Posterior cingulate gyrus (tissue), 11 donors: ENCODE data around the gene OGFOD2.
"Not testable (repeated sequence)": the region's sequence is repeated elsewhere in the genome, so short reads cannot be mapped to it uniquely, and the experiment has no call there.

ENCODE experiments used
- DNase-seq, 10 donors: peaks; one replicate each; pipeline versions ENCODE4 v3.0.0 to v3.0.0-alpha.2; 2020 to 2021; ENCODE audit warnings: mixed read lengths in 3 of 10
- intact Hi-C: fragments of 100-400 bp; cut with DNase I; formaldehyde crosslinking; loops from one replicate; pipeline ENCODE4 v1.15.1; 2023

The OGFOD2 gene

GRCh38 chr12:122997343-122998250 is 22.6 kb downstream of the OGFOD2 start:
- intact Hi-C loops = no loop called here
- peak in 1 of 10 donors; percentile 73 for DNase-seq

GRCh38 chr12:122998316-122998715 is 23.3 kb downstream of the OGFOD2 start:
- no peak for DNase-seq
- intact Hi-C loops = no loop called here

- intact Hi-C loops = no loop called here
- peak in 3 of 10 donors; percentile 32 to 80 (median 70) for DNase-seq
Observed at GRCh38 chr12:122999196-122999946, 24.3 kb downstream of the OGFOD2 start.

GRCh38 chr12:122999986-123000420 is 25.0 kb downstream of the OGFOD2 start:
- intact Hi-C loops = no loop called here

GRCh38 chr12:123000578-123000977 is 25.5 kb downstream of the OGFOD2 start:
- intact Hi-C loops = no loop called here

More at GRCh38 chr12:122999986-123000420, 25.0 kb downstream of the OGFOD2 start:
- DNase-seq = peak in 1 of 10 donors; percentile 81

GRCh38 chr12:123001464-123001863 is 26.4 kb downstream of the OGFOD2 start:
- DNase-seq = peak in 1 of 10 donors; percentile 31
- intact Hi-C loops = no loop called here

More at GRCh38 chr12:123000578-123000977, 25.5 kb downstream of the OGFOD2 start:
- peak in 1 of 10 donors; percentile 78 for DNase-seq

GRCh38 chr12:123003257-123003656 is 28.2 kb downstream of the OGFOD2 start:
- peak in 1 of 10 donors; percentile 52 for DNase-seq
- intact Hi-C loops = no loop called here

GRCh38 chr12:123004287-123004686 is 29.2 kb downstream of the OGFOD2 start:
- intact Hi-C loops = no loop called here

GRCh38 chr12:123005081-123005626 is 30.1 kb downstream of the OGFOD2 start:
- DNase-seq = peak in 3 of 10 donors; percentile 50 to 80 (median 59)
- intact Hi-C loops = no loop called here

More at GRCh38 chr12:123004287-123004686, 29.2 kb downstream of the OGFOD2 start:
- peak in 1 of 10 donors; percentile 61 for DNase-seq

- DNase-seq = peak in 3 of 10 donors; percentile 29 to 60 (median 59)
- intact Hi-C loops = no loop called here
Observed at GRCh38 chr12:123006977-123007376, 31.9 kb downstream of the OGFOD2 start.

GRCh38 chr12:123010110-123010509 is 35.1 kb downstream of the OGFOD2 start:
- intact Hi-C loops = no loop called here
- no peak for DNase-seq

- DNase-seq = peak in 2 of 10 donors; percentile 30 to 53
- intact Hi-C loops = no loop called here
Observed at GRCh38 chr12:123010681-123011080, 35.6 kb downstream of the OGFOD2 start.

GRCh38 chr12:123011701-123012100 is 36.7 kb downstream of the OGFOD2 start:
- intact Hi-C loops = no loop called here

GRCh38 chr12:123013185-123014095 is 38.4 kb downstream of the OGFOD2 start:
- intact Hi-C loops = no loop called here
- DNase-seq = peak in 2 of 10 donors; percentile 81 to 86

More at GRCh38 chr12:123011701-123012100, 36.7 kb downstream of the OGFOD2 start:
- DNase-seq = peak in 2 of 10 donors; percentile 39 to 59

GRCh38 chr12:123014473-123014872 is 39.4 kb downstream of the OGFOD2 start:
- DNase-seq = peak in 2 of 10 donors; percentile 0 to 16

GRCh38 chr12:123017753-123018152 is 42.7 kb downstream of the OGFOD2 start:
- intact Hi-C loops = no loop called here
- peak in 2 of 10 donors; percentile 14 to 28 for DNase-seq

More at GRCh38 chr12:123014473-123014872, 39.4 kb downstream of the OGFOD2 start:
- intact Hi-C loops = not testable (repeated sequence)

GRCh38 chr12:123019841-123020138 is 44.7 kb downstream of the OGFOD2 start:
- intact Hi-C loops = no loop called here
- peak in 3 of 10 donors; percentile 21 to 42 (median 22) for DNase-seq

GRCh38 chr12:123021688-123022604 is 46.9 kb downstream of the OGFOD2 start:
- peak in 3 of 10 donors; percentile 35 to 62 (median 35) for DNase-seq
- intact Hi-C loops = no loop called here
